HG03575 (cell line): ENCODE measurements around the gene RTL3.

Experiments
- ATAC-seq: cut with Tn5 transposase; IDR thresholded peaks from one replicate; pipeline ENCODE4 v1.9.1; 2021; ENCODE audit not compliant: unreplicated experiment, insufficient number of reproducible peaks, low FRiP score; ENCODE audit errors: extremely low read depth

RTL3 gene

GRCh38 chrX:78624962-78625909, 33.9 kb downstream of the RTL3 start:
- no peak for ATAC-seq

DNA sequence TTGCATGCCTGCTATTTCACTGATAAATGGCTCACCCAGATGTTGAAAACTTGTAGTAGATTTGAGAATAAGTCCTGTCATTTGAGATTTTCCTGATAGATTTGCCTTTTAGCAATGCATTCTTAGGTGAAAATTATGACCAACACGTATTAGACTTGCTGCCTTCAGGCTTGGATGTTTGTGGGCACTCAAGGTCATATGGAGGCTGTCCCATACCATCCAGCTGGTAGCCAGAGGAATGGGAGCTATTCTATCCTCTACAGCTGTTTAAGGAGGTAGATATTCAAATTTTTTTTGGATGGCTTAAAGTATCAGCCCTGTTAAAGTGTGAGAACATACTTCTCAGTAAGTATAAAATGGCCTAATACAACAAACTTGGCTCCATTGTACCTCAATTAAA, 34.7 kb downstream of the RTL3 start:
- ATAC-seq = no peak

DNA sequence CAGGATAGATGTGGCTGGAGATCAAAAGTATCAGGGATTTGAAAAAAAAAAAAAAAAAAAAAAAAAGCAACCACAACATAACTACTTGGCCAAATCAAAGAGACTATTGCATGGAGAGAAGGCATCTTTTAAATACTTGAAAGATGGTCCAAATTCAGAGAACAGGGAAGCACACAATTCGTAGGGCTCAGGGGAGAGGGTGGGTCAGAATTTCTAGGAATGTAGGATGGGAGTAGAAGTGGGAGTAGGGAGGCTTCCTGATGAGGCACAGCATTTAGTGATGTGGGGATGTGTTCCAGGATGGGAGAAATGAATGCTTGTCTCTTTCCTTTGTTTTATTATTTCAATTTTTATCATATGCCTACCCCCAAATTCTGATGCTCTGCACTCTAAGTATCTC, 36.3 kb downstream of the RTL3 start:
- no peak for ATAC-seq

- no peak for ATAC-seq
Measured at GRCh38 chrX:78619834-78620233, 39.3 kb downstream of the RTL3 start.

DNA sequence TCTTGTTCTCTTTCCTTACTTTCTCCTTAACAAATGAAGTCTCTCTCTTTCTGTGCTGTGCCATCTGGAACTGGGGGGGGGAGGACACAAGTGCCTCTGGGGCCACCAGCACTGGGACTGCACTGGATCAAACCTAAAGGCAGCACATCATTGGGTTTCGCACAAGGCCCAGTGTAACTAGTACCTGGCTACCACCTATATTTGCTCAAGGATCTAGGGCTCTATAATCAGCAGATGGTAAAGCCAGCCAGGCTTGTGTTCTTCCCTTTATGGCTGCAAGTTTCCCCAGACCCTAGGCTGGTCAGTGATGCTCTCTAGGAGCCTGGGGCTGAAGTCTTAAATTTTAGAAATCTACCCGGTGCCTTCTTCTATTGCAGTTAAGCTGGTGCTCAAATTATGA, 40.1 kb downstream of the RTL3 start:
- no peak for ATAC-seq

- no peak for ATAC-seq
Measured at GRCh38 chrX:78614264-78614663, 44.9 kb downstream of the RTL3 start.
